GM19395 (cell line): ENCODE data around the gene COPS7A.
A peak's percentile ranks its signal among the peaks of the same experiment; 100 is the strongest.

Source experiments
- ATAC-seq: cut with Tn5 transposase; IDR thresholded peaks from one replicate; pipeline ENCODE4 v1.9.1; 2021; ENCODE audit warnings: mild to moderate bottlenecking, moderate library complexity; ENCODE audit not compliant: unreplicated experiment

COPS7A gene

GRCh38 chr12:6723607-6724408, at the start of gene COPS7A:
Gene COPS7A, plus strand, starts transcription at chr12:6724046. Its CDS starts 611 bp downstream, at chr12:6724657.
- ATAC-seq = peak; percentile 89

- no peak for ATAC-seq
These were observed 46.9 kb upstream of the COPS7A start for GRCh38 chr12:6676962-6677361.

GRCh38 chr12:6684609-6685008, 39.2 kb upstream of the COPS7A start:
- no peak for ATAC-seq

GRCh38 chr12:6685814-6686213, 38.0 kb upstream of the COPS7A start:
- no peak for ATAC-seq

GRCh38 chr12:6688543-6688998, 35.3 kb upstream of the COPS7A start:
- ATAC-seq = peak; percentile 4

- peak; percentile 89 for ATAC-seq
These were observed 34.6 kb upstream of the COPS7A start, which contains the start of gene ZNF384 for GRCh38 chr12:6688999-6689882. Gene ZNF384, minus strand, starts transcription at chr12:6689375. Its CDS starts 9,855 bp downstream, at chr12:6679520.

- no peak for ATAC-seq
These were observed 32.4 kb upstream of the COPS7A start for GRCh38 chr12:6691473-6691872.

- ATAC-seq = no peak
These were observed 31.0 kb upstream of the COPS7A start for GRCh38 chr12:6692888-6693287.

- no peak for ATAC-seq
These were observed 30.0 kb upstream of the COPS7A start for GRCh38 chr12:6693832-6694355.

GRCh38 chr12:6694701-6695100, 29.1 kb upstream of the COPS7A start:
- no peak for ATAC-seq

GRCh38 chr12:6695313-6696045, 28.4 kb upstream of the COPS7A start:
- ATAC-seq = no peak

- ATAC-seq = no peak
These were observed 26.9 kb upstream of the COPS7A start for GRCh38 chr12:6696690-6697583.

- ATAC-seq = no peak
These were observed 26.1 kb upstream of the COPS7A start for GRCh38 chr12:6697584-6698351.

- no peak for ATAC-seq
These were observed 25.3 kb upstream of the COPS7A start for GRCh38 chr12:6698352-6699046.

- ATAC-seq = no peak
These were observed 24.4 kb upstream of the COPS7A start for GRCh38 chr12:6699259-6699988.

GRCh38 chr12:6699989-6700645, 23.7 kb upstream of the COPS7A start:
- ATAC-seq = no peak

- no peak for ATAC-seq
These were observed 23.2 kb upstream of the COPS7A start, which contains the start of gene PIANP for GRCh38 chr12:6700646-6701051. Gene PIANP, minus strand, starts transcription at chr12:6700815. Its CDS starts 2,754 bp downstream, at chr12:6698061.
